Measurements from ENCODE around the gene ITPRID2.

- TF ChIP-seq CTCF (IDR thresholded peaks at IDR 0.05) (no peak), EZH2 (IDR thresholded peaks at IDR 0.05) (no peak), EZH2phosphoT487 (IDR thresholded peaks at IDR 0.05) (no peak)
These were observed 18.7 kb downstream of the ITPRID2 start for GRCh38 chr2:181910028-181910831.

Measured in neural progenitor cell (in vitro differentiated cells).